Small intestine (tissue), 7 donors: ENCODE data around the gene FAM120B. TPM values are rescaled to one million over a fixed set of nuclear protein-coding genes. Genes with fewer than 3 reads are reported as not detected.
"Not testable (repeated sequence)": the region's sequence is repeated elsewhere in the genome, so short reads cannot be mapped to it uniquely, and the experiment has no call there.

ENCODE experiments used
- DNase-seq, 2 donors: peaks; one replicate each; pipeline versions ENCODE4 v3.0.0 to v3.0.0-alpha.2; 2013
- FAIRE-seq: peaks from 2 replicates; lab custom pipeline; 2012; peaks lifted over from hg19 to GRCh38; lab: Jason Lieb, UNC
- H3K27ac ChIP-seq, 3 donors: one replicate each; pipeline ENCODE4 v1.5.1; 2013; ENCODE audit warnings: low read length in 2 of 3, mild to moderate bottlenecking in 2 of 3, control low read depth in 1 of 3, inconsistent platforms in 1 of 3, low read depth in 1 of 3, moderate library complexity in 1 of 3
- H3K27me3 ChIP-seq, 3 donors: one replicate each; pipeline ENCODE4 v1.6.1; 2013; ENCODE audit warnings: low read length in 3 of 3, inconsistent platforms in 1 of 3; ENCODE audit not compliant: control insufficient read depth in 3 of 3, insufficient read depth in 3 of 3
- H3K36me3 ChIP-seq, 3 donors: one replicate each; pipeline ENCODE4 v1.6.1; 2013; ENCODE audit warnings: low read length in 3 of 3, inconsistent platforms in 1 of 3, low read depth in 1 of 3, mild to moderate bottlenecking in 1 of 3, moderate library complexity in 1 of 3; ENCODE audit not compliant: control insufficient read depth in 3 of 3, insufficient read depth in 2 of 3
- H3K4me1 ChIP-seq, 3 donors: one replicate each; pipeline ENCODE4 v1.6.1; 2013; ENCODE audit warnings: low read length in 2 of 3, inconsistent platforms in 1 of 3, low read depth in 1 of 3, mild to moderate bottlenecking in 1 of 3, moderate library complexity in 1 of 3; ENCODE audit not compliant: control insufficient read depth in 3 of 3, insufficient read depth in 2 of 3
- H3K4me3 ChIP-seq, 3 donors: one replicate each; pipeline ENCODE4 v1.5.1; 2013; ENCODE audit warnings: low read length in 3 of 3, control low read depth in 1 of 3, inconsistent platforms in 1 of 3, low read depth in 1 of 3, mild to moderate bottlenecking in 1 of 3, moderate library complexity in 1 of 3
- H3K9me3 ChIP-seq, 2 donors: one replicate each; pipeline ENCODE4 v1.6.1; 2013; ENCODE audit warnings: low read depth in 1 of 2, low read length in 1 of 2; ENCODE audit not compliant: control insufficient read depth in 2 of 2, insufficient read depth in 1 of 2
- WGBS, 3 donors: extraction: QIAGEN DNeasy Blood & Tissue Kit; methylation state at CpG; one replicate each; pipeline ENCODE4 v1.1.7; 2013; 5-methylcytosine and 5-hydroxymethylcytosine counted together
- polyA plus RNA-seq, 4 donors: library from polyadenylated mRNA; stranded (reverse) in 3 of 4; unstranded in 1 of 4; fragments of 200-250 nt in 3 of 4; fragments of 120-200 nt in 1 of 4; gene quantifications; one replicate each; pipeline versions ENCODE4 v1.2.1 to v1.2.3, GENCODE V29; 2013
- donor health status: healthy with polysubstance abuse.
- donor health status: control.
- donor health status: control.
- donor health status: Bipolar disorder and iron deficiency.
- donor health status: healthy.

The FAM120B gene
- polyA plus RNA-seq, 4 donors, result 6.5 to 24.0 (median 10.6) TPM

- Histone ChIP-seq H3K27ac (no peak overlapping the region), H3K27me3 (no peaks in the 10 kb centered on the region), H3K4me1 (peaks cover 0 to 20% (median 0%) of the 10 kb centered on the region in 3 donors), H3K9me3 (no peaks in the 10 kb centered on the region), H3K4me3 (no peak overlapping the region), H3K36me3 (no peaks in the 10 kb centered on the region)
- 60 to 86% (median 78%) methylated on average over 22 of the region's 22 CpGs for WGBS, 3 donors
- DNase-seq, result no peak
- FAIRE-seq, result no peak
These were observed 44.0 kb upstream of the FAM120B start for GRCh38 chr6:170262489-170263088.

- Histone ChIP-seq H3K27me3 (no peaks in the 10 kb centered on the region), H3K27ac (no peak overlapping the region), H3K4me3 (no peak overlapping the region), H3K36me3 (no peaks in the 10 kb centered on the region), H3K4me1 (peaks cover 0 to 20% (median 0%) of the 10 kb centered on the region in 3 donors), H3K9me3 (no peaks in the 10 kb centered on the region)
- WGBS, 3 donors, result 82 to 90% (median 89%) methylated on average over 8 of the region's 8 CpGs
- no peak for DNase-seq
- FAIRE-seq, result no peak
These were observed 43.1 kb upstream of the FAM120B start for GRCh38 chr6:170263410-170263809.

GRCh38 chr6:170264086-170264485, 42.5 kb upstream of the FAM120B start:
- Histone ChIP-seq H3K4me1 (peaks cover 0 to 20% (median 0%) of the 10 kb centered on the region in 3 donors), H3K27me3 (no peaks in the 10 kb centered on the region), H3K9me3 (no peaks in the 10 kb centered on the region), H3K4me3 (no peak overlapping the region), H3K36me3 (no peaks in the 10 kb centered on the region), H3K27ac (no peak overlapping the region)
- no peak for FAIRE-seq
- 91 to 94% (median 92%) methylated on average over 7 of the region's 7 CpGs for WGBS, 3 donors
- DNase-seq, result no peak

- not testable (repeated sequence) for H3K9me3 ChIP-seq, FAIRE-seq, H3K4me3 ChIP-seq, H3K27ac ChIP-seq, DNase-seq, H3K36me3 ChIP-seq, H3K27me3 ChIP-seq
- 92 to 95% (median 93%) methylated on average over 12 of the region's 12 CpGs for WGBS, 3 donors
- peaks cover 0 to 26% (median 0%) of the 10 kb centered on the region in 3 donors for H3K4me1 ChIP-seq
These were observed 41.9 kb upstream of the FAM120B start for GRCh38 chr6:170264644-170265043.

- DNase-seq (peak; percentile 88 to 96), FAIRE-seq (no peak)
- peaks cover 0 to 27% (median 2%) of the 10 kb centered on the region in 3 donors for H3K4me1 ChIP-seq
- H3K27me3 ChIP-seq, result no peaks in the 10 kb centered on the region
- H3K36me3 ChIP-seq, result no peaks in the 10 kb centered on the region
- WGBS, 3 donors, result 11 to 48% (median 33%) methylated on average over 22 of the region's 22 CpGs
- no peak overlapping the region for H3K4me3 ChIP-seq
- H3K9me3 ChIP-seq, result no peaks in the 10 kb centered on the region
- peak overlapping the region; percentile 2 to 84 (median 64) for H3K27ac ChIP-seq
These were observed 40.9 kb upstream of the FAM120B start for GRCh38 chr6:170265655-170266054.

GRCh38 chr6:170266061-170266825, 40.3 kb upstream of the FAM120B start:
- Histone ChIP-seq H3K27me3 (no peaks in the 10 kb centered on the region), H3K36me3 (no peaks in the 10 kb centered on the region), H3K9me3 (no peaks in the 10 kb centered on the region), H3K4me1 (peaks cover 0 to 27% (median 2%) of the 10 kb centered on the region in 3 donors), H3K27ac (peak overlapping the region; percentile 2 to 84 (median 64)), H3K4me3 (no peak overlapping the region)
- DNase-seq (peak; percentile 24 to 52), FAIRE-seq (no peak)
- 48 to 59% (median 53%) methylated on average over 18 of the region's 18 CpGs for WGBS, 3 donors

- no peaks in the 10 kb centered on the region for H3K36me3 ChIP-seq
- H3K27me3 ChIP-seq, result no peaks in the 10 kb centered on the region
- no peaks in the 10 kb centered on the region for H3K9me3 ChIP-seq
- 81 to 91% (median 86%) methylated on average over 14 of the region's 14 CpGs for WGBS, 3 donors
- FAIRE-seq (no peak), DNase-seq (no peak)
- H3K4me1 ChIP-seq, result peaks cover 0 to 27% (median 2%) of the 10 kb centered on the region in 3 donors
- H3K27ac ChIP-seq, result no peak overlapping the region
- H3K4me3 ChIP-seq, result no peak overlapping the region
These were observed 38.9 kb upstream of the FAM120B start for GRCh38 chr6:170267688-170268087.

- DNase-seq (no peak), FAIRE-seq (no peak)
- Histone ChIP-seq H3K9me3 (no peaks in the 10 kb centered on the region), H3K27me3 (peaks cover 0 to 2% (median 0%) of the 10 kb centered on the region in 3 donors), H3K36me3 (no peaks in the 10 kb centered on the region), H3K4me3 (no peak overlapping the region), H3K4me1 (peaks cover 0 to 27% (median 2%) of the 10 kb centered on the region in 3 donors), H3K27ac (peak overlapping the region in 1 of 3 donors; percentile 36)
- WGBS, 3 donors, result 80 to 88% (median 83%) methylated on average over 21 to 22 of the region's 22 CpGs
These were observed 38.1 kb upstream of the FAM120B start for GRCh38 chr6:170268216-170269129.
